Neural cell (in vitro differentiated cells): Measurements from ENCODE around the gene GPD1.

Experiments
- CTCF ChIP-seq: fragments of 450-650 bp; IDR thresholded peaks from 2 replicates; pipeline ENCODE4 v1.5.1; 2014; ENCODE audit warnings: antibody characterized with exemption, mild to moderate bottlenecking, moderate library complexity; ENCODE audit not compliant: poor library complexity, severe bottlenecking
- EP300 ChIP-seq: fragments of 450-650 bp; conservative IDR thresholded peaks from 2 replicates; pipeline ENCODE4 v1.6.1; 2014; ENCODE audit warnings: antibody characterized with exemption, mild to moderate bottlenecking, moderate library complexity; ENCODE audit not compliant: poor library complexity, severe bottlenecking
- EZH2 ChIP-seq: fragments of 200-600, 300-800 bp; shearing (Covaris generic), sonication (generic); IDR thresholded peaks from 2 replicates; pipeline ENCODE4 v1.6.1; 2014; ENCODE audit warnings: antibody characterized with exemption, low read length, borderline replicate concordance, mild to moderate bottlenecking; ENCODE audit not compliant: insufficient read depth, poor library complexity, severe bottlenecking
- MXI1 ChIP-seq: fragments of 450-650 bp; conservative IDR thresholded peaks from 2 replicates; pipeline ENCODE4 v1.6.1; 2014; ENCODE audit warnings: antibody characterized with exemption, mild to moderate bottlenecking; ENCODE audit not compliant: poor library complexity, severe bottlenecking
- POLR2AphosphoS5 ChIP-seq: IDR thresholded peaks from 2 replicates; pipeline ENCODE4 v1.6.1; 2012
- TAF1 ChIP-seq: IDR thresholded peaks from 2 replicates; pipeline ENCODE4 v1.6.1; 2012; ENCODE audit warnings: low read depth

DNA sequence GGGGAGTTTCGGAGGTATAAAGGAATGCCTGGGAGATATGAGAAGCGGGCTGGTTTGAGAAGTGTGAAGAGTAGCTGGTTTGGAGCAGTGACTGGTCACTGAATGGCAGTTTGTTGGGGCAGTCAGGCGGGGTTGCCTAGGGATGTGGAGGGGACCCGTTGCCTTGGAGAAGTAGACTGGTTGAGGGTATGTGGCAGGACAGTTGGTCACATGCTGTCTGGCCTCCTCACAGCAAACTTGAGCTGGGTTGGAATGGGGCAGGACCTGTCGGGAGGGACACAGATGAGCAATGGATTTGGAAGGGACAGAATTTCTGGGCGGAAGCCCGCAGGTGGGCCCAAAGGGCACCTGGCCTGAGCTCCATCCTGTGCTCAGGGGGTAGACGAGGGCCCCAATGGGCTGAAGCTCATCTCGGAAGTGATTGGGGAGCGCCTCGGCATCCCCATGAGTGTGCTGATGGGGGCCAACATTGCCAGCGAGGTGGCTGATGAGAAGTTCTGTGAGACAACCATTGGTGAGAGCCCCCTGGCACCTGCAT, 2.2 kb downstream of the GPD1 start:
- no peak for TF ChIP-seq EZH2
- TF ChIP-seq TAF1: no peak
- TF ChIP-seq POLR2AphosphoS5: no peak
- no peak for TF ChIP-seq CTCF
- TF ChIP-seq EP300: no peak
- TF ChIP-seq MXI1: no peak
